Urinary bladder (tissue), 4 donors: ENCODE results near the gene SWI5. TPM values are rescaled to one million over a fixed set of nuclear protein-coding genes. Genes with fewer than 3 reads are reported as not detected.
"Not testable (repeated sequence)": the region's sequence is repeated elsewhere in the genome, so short reads cannot be mapped to it uniquely, and the experiment has no call there.

ENCODE experiments used
- DNase-seq: peaks from one replicate; pipeline ENCODE4 v3.0.0-alpha.2; 2015; ENCODE audit errors: extremely low spot score
- H3K27ac ChIP-seq: one replicate; pipeline ENCODE4 v1.5.1; 2013; ENCODE audit warnings: low read depth, mild to moderate bottlenecking, moderate library complexity
- H3K36me3 ChIP-seq: one replicate; pipeline ENCODE4 v1.6.1; 2013; ENCODE audit warnings: mild to moderate bottlenecking, moderate library complexity; ENCODE audit not compliant: insufficient read depth
- H3K4me1 ChIP-seq: one replicate; pipeline ENCODE4 v1.6.1; 2013; ENCODE audit warnings: mild to moderate bottlenecking, moderate library complexity; ENCODE audit not compliant: insufficient read depth
- H3K4me3 ChIP-seq: one replicate; pipeline ENCODE4 v1.5.1; 2013; ENCODE audit warnings: low read depth, low read length
- WGBS: extraction: QIAGEN DNeasy Blood & Tissue Kit; methylation state at CpG from one replicate; pipeline ENCODE4 v1.1.7; 2013; 5-methylcytosine and 5-hydroxymethylcytosine counted together
- polyA plus RNA-seq: library from polyadenylated mRNA; stranded (reverse); fragments of 200-250 nt; gene quantifications from one replicate; pipeline ENCODE4 v1.2.3, GENCODE V29; 2013
- total RNA-seq: library from RNA; depleted of rRNA; stranded (reverse); fragments of >200 nt; gene quantifications from one replicate; pipeline ENCODE4 v1.2.3, GENCODE V29; 2014
- donor health status: healthy with polysubstance abuse.
- donor health status: healthy.

Gene SWI5
- total RNA-seq, result 17.4 TPM
- 34.5 TPM for polyA plus RNA-seq

DNA sequence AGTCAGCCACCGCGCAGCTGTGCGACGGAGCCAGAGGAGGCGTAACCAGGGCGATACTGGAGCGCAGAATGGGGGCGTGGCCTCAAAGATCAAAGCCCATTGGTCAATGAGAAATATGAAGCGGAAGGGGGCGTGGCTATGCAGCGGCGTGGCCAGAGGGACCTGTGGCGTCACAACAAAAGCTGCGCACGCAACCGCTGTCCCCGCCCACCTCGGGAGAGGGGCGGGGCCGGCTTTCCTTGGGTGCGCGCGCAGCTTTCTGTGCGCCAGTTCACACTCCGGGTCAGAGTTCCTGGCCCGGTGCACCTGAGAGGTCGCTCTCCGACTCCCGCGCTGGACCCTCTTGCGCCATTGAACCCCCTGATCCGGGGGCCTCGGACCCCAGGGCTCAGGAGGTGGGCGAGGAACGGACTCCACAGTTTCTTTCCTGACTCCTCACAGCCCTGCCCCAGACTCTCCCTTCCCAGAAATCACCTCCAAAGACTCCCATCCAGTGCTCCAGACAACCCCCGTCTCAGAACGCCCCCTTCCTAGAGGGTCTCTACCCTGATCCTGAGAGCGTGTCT lies at the start of gene SWI5:
SWI5 (plus strand) TSS at position 269 of the 566 bp plus-strand sequence.
- peak within 1 kb of the TSS; percentile 91 for H3K4me3 ChIP-seq
- peak; percentile 100 for DNase-seq
- under 1% methylated on average over 38 of the region's 38 CpGs for WGBS
- H3K36me3 ChIP-seq, result no peaks in the 10 kb centered on the region
- H3K27ac ChIP-seq, result peak within 1 kb of the TSS; percentile 85
- H3K4me1 ChIP-seq, result no peaks in the 10 kb centered on the region

DNA sequence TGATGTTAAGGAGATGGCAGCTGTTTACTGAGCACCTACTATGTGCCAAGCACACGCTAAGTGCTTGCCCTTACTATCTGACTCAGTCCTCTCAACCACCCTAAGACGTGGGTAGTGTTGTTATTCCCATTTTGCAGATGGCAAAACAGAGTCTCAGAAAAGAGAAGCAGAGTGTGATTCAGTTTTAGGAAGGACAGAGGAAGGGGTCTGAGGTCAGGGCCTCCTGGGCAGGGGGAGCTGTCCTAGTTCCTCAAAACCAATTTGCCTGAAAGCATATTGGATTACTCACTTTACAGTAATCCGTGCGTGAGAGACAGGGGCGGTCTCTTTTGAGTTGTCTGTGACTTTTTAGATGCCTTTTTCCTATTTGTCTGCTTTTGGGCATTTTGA lies 49.7 kb upstream of the SWI5 start:
- 87% methylated on average over 5 of the region's 5 CpGs for WGBS
- DNase-seq, result no peak
- Histone ChIP-seq H3K36me3 (no peaks in the 10 kb centered on the region), H3K4me3 (no peak overlapping the region), H3K27ac (no peak overlapping the region), H3K4me1 (no peaks in the 10 kb centered on the region)

DNA sequence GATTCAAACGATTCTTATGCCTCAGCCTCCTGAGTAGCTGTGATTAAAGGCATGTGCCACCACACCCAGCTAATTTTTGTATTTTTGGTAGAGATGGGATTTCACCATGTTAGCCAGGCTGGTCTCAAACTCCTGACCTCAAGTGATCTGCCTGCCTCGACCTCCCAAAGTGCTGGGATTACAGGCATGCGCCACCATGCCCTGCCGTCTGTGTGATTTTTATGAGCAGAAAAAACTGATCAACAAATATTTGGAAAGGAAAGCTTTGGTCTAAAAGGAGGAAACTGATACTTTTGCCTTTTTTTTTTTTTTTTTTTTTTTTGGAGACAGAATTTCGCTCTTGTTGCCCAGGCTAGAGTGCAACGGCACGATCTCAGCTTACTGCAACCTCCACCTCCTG lies 45.2 kb upstream of the SWI5 start:
- not testable (repeated sequence) for H3K36me3 ChIP-seq, H3K4me1 ChIP-seq, DNase-seq, H3K27ac ChIP-seq, H3K4me3 ChIP-seq
- WGBS, result 79% methylated on average over 7 of the region's 7 CpGs

DNA sequence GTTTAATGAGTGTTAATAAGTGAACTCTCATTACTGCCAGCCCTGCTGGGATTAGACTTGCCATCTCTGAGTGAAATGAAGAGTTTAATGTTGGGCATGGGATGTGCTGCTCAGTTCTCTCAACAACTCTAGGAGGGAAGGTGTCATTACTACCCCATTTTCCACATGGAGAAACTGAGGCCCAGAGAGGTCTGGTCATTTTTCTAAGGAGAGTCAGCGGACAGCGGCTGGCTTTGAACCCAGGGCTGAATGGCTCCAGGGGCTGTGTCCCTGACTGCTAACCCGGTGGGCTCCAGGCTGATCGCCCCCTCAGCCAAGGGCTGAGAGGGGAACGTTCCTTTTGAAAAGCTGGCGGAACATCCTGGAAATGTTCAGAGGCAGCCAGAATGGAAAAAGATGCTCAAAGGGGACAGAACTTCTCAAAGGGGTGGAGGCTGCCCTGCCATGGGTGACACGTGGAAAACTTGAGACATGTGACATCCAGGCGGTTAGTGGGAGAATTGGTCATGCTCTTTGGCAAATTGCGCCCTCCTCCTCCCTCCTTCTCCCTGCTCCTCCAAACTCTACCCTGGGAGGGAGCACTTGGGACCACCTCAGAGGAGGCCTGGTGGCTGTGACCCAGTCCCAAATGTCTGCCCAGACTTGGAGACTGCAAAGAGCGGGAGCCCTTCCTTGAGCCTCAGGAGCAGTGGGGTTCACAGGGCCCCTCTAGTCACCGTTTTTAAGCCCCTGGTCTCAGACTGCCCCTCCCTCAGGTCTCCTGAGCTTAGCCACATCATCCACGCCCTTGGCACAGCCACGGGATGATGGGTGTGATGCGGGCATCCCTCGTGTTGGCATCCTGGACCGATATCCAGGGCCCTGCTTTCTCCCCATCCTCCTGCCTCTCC lies 44.2 kb upstream of the SWI5 start:
- no peak for DNase-seq
- Histone ChIP-seq H3K4me1 (no peaks in the 10 kb centered on the region), H3K36me3 (no peaks in the 10 kb centered on the region), H3K27ac (no peak overlapping the region), H3K4me3 (no peak overlapping the region)
- WGBS, result 66% methylated on average over 16 of the region's 16 CpGs

DNA sequence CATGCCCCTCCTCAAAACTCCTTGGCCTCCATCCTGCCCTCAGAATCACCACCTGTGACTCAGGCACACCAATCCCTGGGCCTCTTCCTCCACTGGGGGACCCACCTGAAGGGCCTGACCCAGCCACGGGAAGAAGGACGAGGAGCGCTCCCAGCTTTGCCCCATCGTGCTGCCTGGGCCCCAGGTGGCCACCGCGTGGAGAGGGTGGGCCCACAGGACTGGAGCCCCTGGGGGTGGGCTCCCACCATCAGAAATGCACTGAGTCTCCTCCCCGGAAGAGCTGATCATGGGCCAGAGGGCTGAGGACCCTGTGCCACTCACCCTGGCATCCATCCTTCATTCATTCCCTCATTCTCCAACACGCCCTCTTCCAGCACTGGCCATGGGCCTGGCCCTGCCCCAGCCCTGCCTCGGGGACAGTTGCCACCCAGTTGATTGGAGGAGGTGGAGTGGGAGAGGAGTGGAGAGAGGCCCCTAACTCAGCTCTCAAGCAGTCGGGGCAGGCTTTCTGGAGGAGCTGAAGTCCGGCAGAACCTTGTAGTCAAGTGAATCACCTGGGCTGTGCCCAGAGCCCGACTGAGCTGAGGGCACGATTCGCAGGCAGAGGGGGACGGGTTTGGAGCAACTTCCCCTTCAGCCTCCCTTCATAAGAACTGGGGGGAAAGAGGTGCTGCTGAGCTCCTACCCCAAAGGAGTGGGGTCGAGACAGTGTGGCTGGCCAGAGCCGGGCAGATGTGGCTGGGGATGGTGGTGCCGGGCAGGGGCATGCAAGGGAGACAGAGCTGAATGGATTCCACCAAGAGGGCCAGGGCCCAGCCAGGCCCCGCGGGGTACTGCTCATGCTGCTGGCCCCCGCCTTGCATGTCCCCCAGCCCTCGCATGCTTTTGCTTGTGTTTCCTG lies 43.3 kb upstream of the SWI5 start:
- Histone ChIP-seq H3K27ac (no peak overlapping the region), H3K4me3 (no peak overlapping the region), H3K36me3 (no peaks in the 10 kb centered on the region), H3K4me1 (no peaks in the 10 kb centered on the region)
- 77% methylated on average over 22 of the region's 22 CpGs for WGBS
- no peak for DNase-seq

DNA sequence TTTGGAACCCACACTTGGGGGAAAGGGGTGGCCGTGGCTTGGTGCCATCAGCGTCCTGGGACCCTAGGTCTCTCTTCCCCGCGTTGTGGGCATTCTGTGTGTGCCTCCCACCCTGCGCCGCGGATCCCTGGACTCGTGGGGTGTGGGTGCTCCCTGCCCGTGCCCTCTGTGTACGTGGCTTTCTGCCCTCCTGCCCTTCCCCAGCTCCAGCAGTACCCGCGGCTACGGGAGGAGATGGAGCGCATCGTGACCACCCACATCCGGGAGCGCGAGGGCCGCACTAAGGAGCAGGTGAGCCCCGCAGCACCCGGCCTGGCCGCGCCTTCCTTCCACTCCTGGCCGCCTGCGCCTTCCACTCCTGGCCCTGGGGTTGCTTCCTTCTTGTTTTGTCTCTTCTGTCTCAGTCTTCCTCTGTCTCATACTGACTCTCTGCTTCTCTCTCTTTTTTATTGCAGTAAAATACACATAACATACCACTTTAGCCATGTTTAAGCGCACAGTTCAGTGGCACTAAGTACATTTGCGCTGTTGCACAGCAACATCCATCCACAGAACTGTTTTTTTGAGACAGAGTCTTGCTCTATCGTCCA lies 42.2 kb upstream of the SWI5 start:
- Histone ChIP-seq H3K36me3 (no peaks in the 10 kb centered on the region), H3K4me3 (no peak overlapping the region), H3K27ac (no peak overlapping the region), H3K4me1 (no peaks in the 10 kb centered on the region)
- no peak for DNase-seq
- 87% methylated on average over 28 of the region's 28 CpGs for WGBS

DNA sequence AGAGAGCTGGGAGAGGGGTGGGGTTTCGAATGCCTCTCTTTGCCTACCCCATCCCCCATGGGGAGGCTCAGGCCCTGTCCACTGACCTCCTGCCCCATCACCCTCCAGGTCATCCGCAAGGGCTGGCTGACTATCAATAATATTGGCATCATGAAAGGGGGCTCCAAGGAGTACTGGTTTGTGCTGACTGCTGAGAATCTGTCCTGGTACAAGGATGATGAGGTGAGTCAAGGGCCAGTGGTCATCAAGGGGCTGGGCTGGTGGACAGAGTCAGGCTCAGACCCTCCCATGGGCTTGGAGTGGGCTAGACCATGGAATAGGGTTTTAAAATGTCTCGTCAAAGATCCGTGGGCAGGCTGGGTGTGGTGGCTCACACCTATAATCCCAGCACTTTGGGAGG lies 34.0 kb upstream of the SWI5 start:
- DNase-seq, result no peak
- Histone ChIP-seq H3K36me3 (no peaks in the 10 kb centered on the region), H3K27ac (no peak overlapping the region), H3K4me3 (no peak overlapping the region), H3K4me1 (no peaks in the 10 kb centered on the region)
- WGBS, result 80% methylated on average over 4 of the region's 4 CpGs

DNA sequence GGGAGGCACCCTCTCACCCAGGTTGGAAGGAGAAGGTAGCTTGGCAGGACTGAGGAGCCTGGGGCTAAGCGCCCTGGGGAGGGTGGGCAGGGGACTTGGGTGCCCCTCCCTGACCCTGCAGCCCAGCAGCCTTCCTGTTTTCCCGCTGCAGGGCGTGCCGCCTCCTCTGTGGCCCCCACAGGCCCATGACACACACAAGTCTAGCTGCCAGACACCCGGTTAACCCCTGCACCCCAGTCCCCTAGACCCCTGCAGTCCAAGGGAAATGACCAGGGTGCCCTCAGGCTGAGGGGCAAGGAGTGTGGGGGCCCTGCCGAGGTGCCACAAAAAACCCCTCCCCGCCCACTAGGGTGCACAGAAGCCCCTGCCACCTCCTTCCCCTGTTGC lies 33.3 kb upstream of the SWI5 start:
- H3K4me3 ChIP-seq, result no peak overlapping the region

DNA sequence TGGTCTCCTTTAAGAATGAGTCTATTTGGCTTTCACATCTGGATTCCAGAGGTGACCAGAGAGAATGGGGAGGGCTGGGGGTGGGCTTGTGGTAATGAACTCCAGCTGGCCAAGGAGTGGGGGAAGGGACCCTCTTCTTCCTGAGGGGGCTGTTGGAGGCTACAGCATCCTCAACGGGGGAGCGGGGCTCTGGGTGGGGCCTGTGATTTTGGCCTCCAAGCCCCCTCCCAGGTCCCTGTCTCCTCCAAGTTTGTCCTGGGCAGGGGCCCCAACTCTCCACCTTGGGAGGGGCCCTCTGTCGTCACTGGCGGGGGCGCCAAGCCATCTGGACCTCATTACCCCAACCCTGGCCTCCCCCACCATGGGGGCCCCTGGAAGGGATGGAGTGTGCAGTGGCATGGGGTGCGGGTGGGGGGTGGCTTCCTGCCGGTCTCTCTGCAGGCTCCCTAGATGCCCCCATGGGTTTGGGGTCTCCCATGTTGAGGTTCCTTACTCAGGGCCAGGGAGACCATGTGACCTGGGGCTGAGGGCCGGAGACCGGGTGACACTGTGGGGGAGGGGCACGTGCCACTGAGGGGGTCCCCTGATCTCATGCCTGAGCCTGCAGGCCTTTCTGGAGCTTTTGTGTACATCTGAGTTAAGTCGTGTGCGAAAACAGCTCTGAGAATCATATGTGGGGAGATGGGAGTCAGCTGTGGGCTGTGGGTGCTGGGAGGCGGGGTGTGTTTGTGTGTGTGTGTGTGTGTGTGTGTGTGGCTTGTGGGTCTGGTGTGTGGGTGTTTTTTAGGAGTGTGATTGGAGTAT lies 32.7 kb upstream of the SWI5 start:
- 33% methylated on average over 13 of the region's 13 CpGs for WGBS
- Histone ChIP-seq H3K4me3 (no peak overlapping the region), H3K36me3 (no peaks in the 10 kb centered on the region), H3K27ac (peak overlapping the region; percentile 52), H3K4me1 (no peaks in the 10 kb centered on the region)
- peak; percentile 50 for DNase-seq

More for the DNA sequence above, 33.3 kb upstream of the SWI5 start:
- WGBS, result 40% methylated on average over 7 of the region's 7 CpGs
- peak overlapping the region; percentile 12 for H3K27ac ChIP-seq
- no peak for DNase-seq
- H3K36me3 ChIP-seq, result no peaks in the 10 kb centered on the region
- H3K4me1 ChIP-seq, result no peaks in the 10 kb centered on the region

DNA sequence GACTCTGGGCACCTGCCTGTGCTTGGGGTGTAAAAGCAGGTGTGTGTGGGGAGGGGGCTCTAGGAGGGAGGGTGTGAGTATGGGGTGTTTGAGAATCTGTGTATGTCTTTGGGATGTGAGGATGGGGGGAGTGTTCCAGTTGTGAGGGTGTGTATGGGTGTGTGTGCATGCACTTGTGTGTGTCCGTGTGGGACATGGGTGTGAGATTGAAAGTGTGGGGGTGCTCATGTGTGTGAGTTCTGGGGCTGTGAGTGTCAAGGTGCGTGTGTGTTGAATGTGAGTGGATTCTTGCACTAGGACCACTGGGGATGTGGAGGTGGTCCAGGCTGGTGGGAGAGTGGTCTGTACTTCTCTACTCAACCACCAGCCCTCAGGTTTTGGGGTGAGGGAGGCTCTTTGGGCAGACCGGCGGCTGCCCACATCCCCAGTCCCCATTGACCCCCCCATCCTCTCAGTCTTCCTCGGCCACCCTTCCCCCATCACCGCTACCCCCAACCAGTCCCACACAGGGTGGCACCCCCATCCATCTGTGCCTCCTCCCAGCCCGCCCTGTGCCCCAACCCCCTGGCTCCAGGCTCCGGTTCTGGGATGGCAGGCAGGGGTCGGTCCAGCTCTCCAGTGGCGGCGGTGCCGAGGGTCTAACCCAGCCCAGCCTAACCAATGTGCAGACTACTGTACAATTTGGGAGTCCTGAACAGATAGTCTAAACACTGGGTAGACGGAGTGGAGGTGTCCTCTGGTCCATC lies 31.8 kb upstream of the SWI5 start:
- H3K4me1 ChIP-seq, result no peaks in the 10 kb centered on the region
- 32% methylated on average over 13 of the region's 13 CpGs for WGBS
- peak overlapping the region; percentile 59 for H3K27ac ChIP-seq

DNA sequence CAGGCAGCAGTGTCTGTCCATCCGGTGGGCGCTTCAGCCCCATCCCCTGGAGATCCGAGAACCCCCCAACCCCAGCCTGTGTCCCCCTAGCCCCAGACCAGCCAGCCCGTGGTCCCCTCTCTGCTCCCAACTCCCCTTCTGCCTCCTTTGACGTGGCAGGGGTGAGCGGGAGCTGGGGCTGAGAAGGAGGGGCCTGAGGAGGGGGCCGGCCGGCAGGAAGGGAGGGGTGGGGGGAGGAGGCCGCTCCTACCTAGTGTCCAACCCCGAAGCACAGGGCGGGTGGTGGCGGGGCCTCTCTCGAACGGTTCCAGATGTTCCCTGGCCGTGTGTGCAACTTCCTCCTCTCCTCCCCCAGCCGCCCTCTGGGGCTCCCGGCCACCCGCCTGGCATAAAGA lies 31.2 kb upstream of the SWI5 start:
- DNase-seq, result peak; percentile 79
- peak overlapping the region; percentile 59 for H3K27ac ChIP-seq
- no peaks in the 10 kb centered on the region for H3K36me3 ChIP-seq
- WGBS, result 10% methylated on average over 18 of the region's 18 CpGs
- H3K4me3 ChIP-seq, result peak overlapping the region; percentile 13
- no peaks in the 10 kb centered on the region for H3K4me1 ChIP-seq

More for the DNA sequence above, 31.8 kb upstream of the SWI5 start:
- H3K4me3 ChIP-seq, result peak overlapping the region; percentile 13
- DNase-seq, result no peak
- no peaks in the 10 kb centered on the region for H3K36me3 ChIP-seq

DNA sequence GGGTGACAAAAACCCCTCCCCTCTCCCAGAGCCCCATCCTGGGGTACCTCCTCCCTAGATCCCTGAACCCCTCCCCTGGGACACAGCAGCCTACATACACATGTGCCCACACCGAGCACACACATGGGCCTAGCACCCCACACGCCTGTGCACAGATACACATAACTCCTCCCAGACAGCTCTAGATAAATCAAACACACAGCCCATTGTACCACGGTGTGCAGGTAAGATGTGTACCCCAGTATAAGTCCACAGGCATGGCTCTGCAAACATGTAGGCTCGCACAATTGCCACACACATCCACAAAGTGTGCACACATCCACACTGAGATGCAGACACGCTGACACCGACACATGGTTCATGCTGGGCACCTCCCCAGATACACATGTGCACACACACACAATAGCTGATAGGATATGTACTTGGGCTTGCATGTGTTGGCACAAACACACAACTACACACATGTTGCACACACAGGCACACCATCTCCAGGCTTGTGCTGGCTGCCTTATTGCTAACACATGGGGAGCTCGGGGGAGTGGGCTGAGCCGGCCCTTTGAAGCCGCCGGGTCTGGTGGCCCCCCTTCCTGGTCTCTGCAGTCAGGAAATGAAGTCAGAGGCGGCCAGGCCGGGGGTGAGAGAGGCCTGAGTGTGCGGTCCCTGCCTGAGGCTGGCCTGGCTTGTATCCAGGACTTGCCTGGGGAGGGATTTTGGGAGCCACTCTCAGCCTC lies 30.5 kb upstream of the SWI5 start:
- H3K4me1 ChIP-seq, result no peaks in the 10 kb centered on the region
- no peaks in the 10 kb centered on the region for H3K36me3 ChIP-seq
- WGBS, result 37% methylated on average over 13 of the region's 13 CpGs
- peak; percentile 53 for DNase-seq
- no peak overlapping the region for H3K4me3 ChIP-seq
- no peak overlapping the region for H3K27ac ChIP-seq
